CD14-positive monocyte (primary cell): Measurements from ENCODE around the gene KIFC3. TPM values are rescaled to one million over a fixed set of nuclear protein-coding genes. Genes with fewer than 3 reads are reported as not detected.

Source experiments
- DNase-seq, 3 donors: peaks; one replicate each; pipeline ENCODE4 v3.0.0-alpha.2; 2011 to 2022
- H2AFZ ChIP-seq: 2 replicates; pipeline ENCODE4 v1.6.0; 2012; ENCODE audit warnings: mild to moderate bottlenecking, low read depth, low read length, inconsistent platforms; ENCODE audit not compliant: insufficient read depth, poor library complexity, severe bottlenecking
- H3K27ac ChIP-seq, 2 donors: 1 replicate in 1 of 2; 2 replicates in 1 of 2; pipeline ENCODE4 v1.5.1; 2012 to 2013; ENCODE audit warnings: low read length in 2 of 2, control low read depth in 1 of 2, inconsistent platforms in 1 of 2, low read depth in 1 of 2, mild to moderate bottlenecking in 1 of 2
- H3K27me3 ChIP-seq, 2 donors: one replicate each; pipeline versions ENCODE4 v1.6.0 to v1.6.1; 2011 to 2013; ENCODE audit warnings: low read length in 2 of 2; ENCODE audit not compliant: control insufficient read depth in 2 of 2, insufficient read depth in 2 of 2
- H3K36me3 ChIP-seq, 2 donors: replicated peaks in 1 of 2; 1 replicate in 1 of 2; 2 replicates in 1 of 2; pipeline versions ENCODE4 v1.5.1 to v1.6.1; 2012 to 2013; ENCODE audit warnings: low read length in 2 of 2, control low read depth in 1 of 2, inconsistent platforms in 1 of 2, mild to moderate bottlenecking in 1 of 2; ENCODE audit not compliant: insufficient read depth in 2 of 2, control insufficient read depth in 1 of 2
- H3K4me1 ChIP-seq, 2 donors: 1 replicate in 1 of 2; 2 replicates in 1 of 2; pipeline versions ENCODE4 v1.5.1 to v1.6.1; 2012 to 2013; ENCODE audit warnings: low read length in 2 of 2, control low read depth in 1 of 2, inconsistent platforms in 1 of 2, mild to moderate bottlenecking in 1 of 2, moderate library complexity in 1 of 2; ENCODE audit not compliant: insufficient read depth in 2 of 2, control insufficient read depth in 1 of 2
- H3K4me2 ChIP-seq: replicated peaks from 2 replicates; pipeline ENCODE3; 2012; ENCODE audit warnings: low read length, moderate library complexity, mild to moderate bottlenecking; ENCODE audit not compliant: poor library complexity, severe bottlenecking; ENCODE audit errors: extremely low read depth
- H3K4me3 ChIP-seq, 3 experiments: fragments of 200-600 bp in 1 of 3; sonication (generic) in 1 of 3; replicated peaks in 1 of 3; 1 replicate in 2 of 3; 2 replicates in 1 of 3; pipeline ENCODE4 v1.5.1; 2011 to 2013; ENCODE audit warnings: low read length in 3 of 3, mild to moderate bottlenecking in 3 of 3, control low read depth in 2 of 3, low read depth in 2 of 3, inconsistent platforms in 1 of 3, moderate library complexity in 1 of 3
- H3K79me2 ChIP-seq: 2 replicates; pipeline ENCODE4 v1.6.0; 2012; ENCODE audit warnings: mild to moderate bottlenecking, control low read depth, inconsistent platforms, low read length, moderate library complexity; ENCODE audit not compliant: insufficient read depth
- H3K9ac ChIP-seq: 2 replicates; pipeline ENCODE4 v1.6.0; 2017; ENCODE audit warnings: low read length, mild to moderate bottlenecking; ENCODE audit not compliant: insufficient read depth, poor library complexity, severe bottlenecking
- H3K9me3 ChIP-seq, 2 donors: replicated peaks in 1 of 2; 1 replicate in 1 of 2; 2 replicates in 1 of 2; pipeline versions ENCODE4 v1.5.1 to v1.6.1; 2012 to 2013; ENCODE audit warnings: low read length in 2 of 2, control low read depth in 1 of 2; ENCODE audit not compliant: control insufficient read depth in 1 of 2, insufficient read depth in 1 of 2
- H4K20me1 ChIP-seq: 2 replicates; pipeline ENCODE4 v1.6.0; 2012; ENCODE audit warnings: mild to moderate bottlenecking, low read length, control low read depth, moderate library complexity; ENCODE audit not compliant: insufficient read depth
- H3K27ac Mint-ChIP-seq, 7 donors: one replicate each; pipeline ENCODE4 v1.8.0; 2020; ENCODE audit warnings: mild to moderate bottlenecking in 7 of 7, mixed read lengths in 7 of 7, moderate library complexity in 6 of 7, inconsistent platforms in 2 of 7
- H3K27me3 Mint-ChIP-seq, 3 donors: one replicate each; pipeline ENCODE4 v1.8.0; 2021 to 2022; ENCODE audit warnings: low read depth in 3 of 3, mild to moderate bottlenecking in 3 of 3, mixed read lengths in 3 of 3, moderate library complexity in 3 of 3, inconsistent platforms in 1 of 3
- H3K36me3 Mint-ChIP-seq, 2 donors: one replicate each; pipeline ENCODE4 v1.8.0; 2020; ENCODE audit warnings: mixed read lengths in 2 of 2, inconsistent platforms in 1 of 2, mild to moderate bottlenecking in 1 of 2
- H3K4me1 Mint-ChIP-seq: one replicate; pipeline ENCODE4 v1.8.0; 2020; ENCODE audit warnings: mild to moderate bottlenecking, mixed read lengths
- H3K4me3 Mint-ChIP-seq, 2 donors: one replicate each; pipeline ENCODE4 v1.8.0; 2020; ENCODE audit warnings: mild to moderate bottlenecking in 2 of 2, mixed read lengths in 2 of 2, moderate library complexity in 1 of 2
- H3K9me3 Mint-ChIP-seq, 7 donors: one replicate each; pipeline ENCODE4 v1.8.0; 2020 to 2022; ENCODE audit warnings: mixed read lengths in 7 of 7, mild to moderate bottlenecking in 6 of 7, moderate library complexity in 6 of 7, inconsistent platforms in 2 of 7
- WGBS: methylation state at CpG from one replicate; pipeline ENCODE4 v1.1.5; 2013; ENCODE audit warnings: missing lambda C conversion rate; ENCODE audit not compliant: insufficient coverage; 5-methylcytosine and 5-hydroxymethylcytosine counted together
- intact Hi-C, 2 donors: fragments of 100-400 bp; cut with micrococcal nuclease; formaldehyde crosslinking; loops; one replicate each; pipeline versions ENCODE4 v1.15.0 to v1.15.1; 2023
- polyA plus RNA-seq, 3 donors: library from polyadenylated mRNA; depleted of rRNA in 1 of 3; unstranded in 2 of 3; stranded (reverse) in 1 of 3; fragments of 300-500 nt in 2 of 3; fragments of >200 nt in 1 of 3; fragmentation: Illumina TruSeq in 2 of 3; gene quantifications; 1 replicate in 2 of 3; 2 replicates in 1 of 3; pipeline ENCODE4 v1.2.3, GENCODE V29; 2012 to 2021
- TF ChIP-seq, protein P1 (sequence below): fragments of 200-600 bp; IDR thresholded peaks from one replicate; pipeline ENCODE4 v1.8.0; 2022; ENCODE audit warnings: antibody characterized with exemption, mild to moderate bottlenecking

Gene KIFC3
- polyA plus RNA-seq, 3 donors: 0.24 to 1.7 TPM; not detected in 1

DNA sequence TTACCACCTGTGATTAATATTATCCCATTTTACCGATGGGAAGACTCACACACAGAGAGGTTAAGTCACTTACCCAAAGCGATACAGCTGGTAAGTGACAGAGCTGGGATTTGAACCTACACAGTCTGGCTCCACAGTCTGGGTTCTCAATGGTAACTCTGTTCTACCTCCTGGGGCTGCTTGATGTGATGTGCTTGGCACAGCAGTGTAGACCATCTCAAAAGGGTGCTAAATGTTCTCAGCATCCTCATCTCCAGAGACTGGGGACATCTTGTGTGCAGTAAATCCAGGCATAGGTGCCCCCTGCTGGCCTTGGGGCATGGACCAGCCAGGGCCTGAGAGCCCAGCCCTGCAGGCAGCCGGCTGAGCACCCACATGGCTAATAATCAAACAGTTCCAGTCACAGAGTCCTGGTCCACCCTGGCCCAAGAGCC is 82.1 kb downstream of the KIFC3 start:
- Histone ChIP-seq H2AFZ (peak overlapping the region; percentile 10), H3K79me2 (no peaks in the 10 kb centered on the region), H3K4me2 (no peak overlapping the region), H3K27ac (no peak overlapping the region), H3K9me3 (no peaks in the 10 kb centered on the region), H3K4me3 (no peak overlapping the region), H3K27me3 (no peaks in the 10 kb centered on the region), H3K9ac (no peak overlapping the region), H3K36me3 (no peaks in the 10 kb centered on the region), H3K4me1 (no peaks in the 10 kb centered on the region), H4K20me1 (no peaks in the 10 kb centered on the region)
- 43% methylated on average over 2 of the region's 3 CpGs for WGBS
- H3K36me3 Mint-ChIP-seq: no peaks in the 10 kb centered on the region
- no peaks in the 10 kb centered on the region for H3K9me3 Mint-ChIP-seq
- TF ChIP-seq, protein P1, sequence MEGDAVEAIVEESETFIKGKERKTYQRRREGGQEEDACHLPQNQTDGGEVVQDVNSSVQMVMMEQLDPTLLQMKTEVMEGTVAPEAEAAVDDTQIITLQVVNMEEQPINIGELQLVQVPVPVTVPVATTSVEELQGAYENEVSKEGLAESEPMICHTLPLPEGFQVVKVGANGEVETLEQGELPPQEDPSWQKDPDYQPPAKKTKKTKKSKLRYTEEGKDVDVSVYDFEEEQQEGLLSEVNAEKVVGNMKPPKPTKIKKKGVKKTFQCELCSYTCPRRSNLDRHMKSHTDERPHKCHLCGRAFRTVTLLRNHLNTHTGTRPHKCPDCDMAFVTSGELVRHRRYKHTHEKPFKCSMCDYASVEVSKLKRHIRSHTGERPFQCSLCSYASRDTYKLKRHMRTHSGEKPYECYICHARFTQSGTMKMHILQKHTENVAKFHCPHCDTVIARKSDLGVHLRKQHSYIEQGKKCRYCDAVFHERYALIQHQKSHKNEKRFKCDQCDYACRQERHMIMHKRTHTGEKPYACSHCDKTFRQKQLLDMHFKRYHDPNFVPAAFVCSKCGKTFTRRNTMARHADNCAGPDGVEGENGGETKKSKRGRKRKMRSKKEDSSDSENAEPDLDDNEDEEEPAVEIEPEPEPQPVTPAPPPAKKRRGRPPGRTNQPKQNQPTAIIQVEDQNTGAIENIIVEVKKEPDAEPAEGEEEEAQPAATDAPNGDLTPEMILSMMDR: peak; percentile 71
- peak; percentile 54 to 62 (median 55) for DNase-seq
- H3K27me3 Mint-ChIP-seq: peaks cover 0 to 6% (median 3%) of the 10 kb centered on the region in 3 donors
- H3K4me3 Mint-ChIP-seq: no peak overlapping the region
- H3K4me1 Mint-ChIP-seq: peaks cover 3% of the 10 kb centered on the region
- H3K27ac Mint-ChIP-seq: no peak overlapping the region
- intact Hi-C loops: loop anchor here (2.0 to 5.0 kb wide), 4 partner anchors 58 to 143 kb away; no protein-coding TSS in a partner anchor

DNA sequence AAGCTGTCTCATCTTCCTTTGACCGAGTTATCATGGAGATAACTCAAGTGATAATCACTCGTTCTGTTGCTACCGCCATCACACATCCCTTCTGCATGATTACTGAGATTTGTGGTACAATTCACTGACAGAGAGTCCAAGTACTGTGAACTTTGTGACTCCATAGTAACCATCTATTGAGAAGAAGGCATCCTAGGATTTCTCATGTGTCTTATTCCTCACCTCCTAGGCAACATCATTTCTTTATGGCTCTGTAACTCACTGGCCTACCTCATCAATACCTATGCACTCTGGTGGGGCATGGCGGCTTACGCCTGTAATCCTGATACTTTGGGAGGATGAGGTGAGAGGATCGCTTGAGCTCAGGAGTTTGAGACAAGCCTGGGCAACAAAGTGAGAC is 88.2 kb downstream of the KIFC3 start:
- no peaks in the 10 kb centered on the region for H3K36me3 ChIP-seq
- no peak overlapping the region for H3K27ac ChIP-seq
- no peaks in the 10 kb centered on the region for H3K27me3 ChIP-seq
- peaks cover 0 to 3% (median 1%) of the 10 kb centered on the region in 3 donors for H3K27me3 Mint-ChIP-seq
- no peaks in the 10 kb centered on the region for H3K79me2 ChIP-seq
- no peaks in the 10 kb centered on the region for H4K20me1 ChIP-seq
- no peak overlapping the region for H3K4me2 ChIP-seq
- H3K4me1 ChIP-seq: no peaks in the 10 kb centered on the region
- TF ChIP-seq, protein P1: no peak
- no peak overlapping the region for H3K9ac ChIP-seq
- H3K4me1 Mint-ChIP-seq: no peaks in the 10 kb centered on the region
- no peak overlapping the region for H3K4me3 ChIP-seq
- no peaks in the 10 kb centered on the region for H3K36me3 Mint-ChIP-seq
- intact Hi-C loops: loop anchor here in 1 of 2 donors (5.0 kb wide), 1 partner anchor 122 kb away; no protein-coding TSS in a partner anchor
- WGBS: 100% methylated on average over 1 of the region's 6 CpGs
- no peak overlapping the region for H3K4me3 Mint-ChIP-seq
- no peaks in the 10 kb centered on the region for H3K9me3 ChIP-seq
- no peak overlapping the region for H3K27ac Mint-ChIP-seq
- H3K9me3 Mint-ChIP-seq: no peaks in the 10 kb centered on the region
- no peak for DNase-seq
- H2AFZ ChIP-seq: no peak overlapping the region
